ENCODE measurements around the gene PRADC1.
A peak's percentile ranks its signal among the peaks of the same experiment; 100 is the strongest.
"Not testable (repeated sequence)": the region's sequence is repeated elsewhere in the genome, so short reads cannot be mapped to it uniquely, and the experiment has no call there.

PRADC1 gene

GRCh38 chr2:73233154-73233931, at the start of gene PRADC1:
PRADC1 (minus strand) TSS chr2:73233239; CDS start chr2:73233160, 79 bp downstream.
- DNase-seq, result peak; percentile 97

- DNase-seq, result no peak
Measured at GRCh38 chr2:73281244-73281643, 48.2 kb upstream of the PRADC1 start.

- DNase-seq, result no peak
Measured at GRCh38 chr2:73279852-73280251, 46.8 kb upstream of the PRADC1 start.

- DNase-seq, result no peak
Measured at GRCh38 chr2:73272270-73272669, 39.2 kb upstream of the PRADC1 start.

- no peak for DNase-seq
Measured at GRCh38 chr2:73269686-73270465, 36.8 kb upstream of the PRADC1 start.

GRCh38 chr2:73268830-73269685, 36.0 kb upstream of the PRADC1 start:
- peak; percentile 88 for DNase-seq

GRCh38 chr2:73268366-73268829, 35.4 kb upstream of the PRADC1 start:
- DNase-seq, result peak; percentile 53

- DNase-seq, result no peak
Measured at GRCh38 chr2:73267008-73267407, 34.0 kb upstream of the PRADC1 start.

- DNase-seq, result no peak
Measured at GRCh38 chr2:73266061-73266901, 33.2 kb upstream of the PRADC1 start.

GRCh38 chr2:73265298-73266060, 32.4 kb upstream of the PRADC1 start:
- no peak for DNase-seq

GRCh38 chr2:73264783-73265182, 31.7 kb upstream of the PRADC1 start:
- DNase-seq, result no peak

- no peak for DNase-seq
Measured at GRCh38 chr2:73264332-73264606, 31.2 kb upstream of the PRADC1 start.

GRCh38 chr2:73263540-73264331, 30.7 kb upstream of the PRADC1 start:
- no peak for DNase-seq

- not testable (repeated sequence) for DNase-seq
Measured at GRCh38 chr2:73262691-73263429, 29.8 kb upstream of the PRADC1 start.

GRCh38 chr2:73262108-73262651, 29.1 kb upstream of the PRADC1 start:
- no peak for DNase-seq

GRCh38 chr2:73260338-73260984, 27.4 kb upstream of the PRADC1 start:
- DNase-seq, result no peak

GRCh38 chr2:73259704-73260337, 26.8 kb upstream of the PRADC1 start:
- DNase-seq, result no peak

- no peak for DNase-seq
Measured at GRCh38 chr2:73259276-73259675, 26.2 kb upstream of the PRADC1 start.

- DNase-seq, result no peak
Measured at GRCh38 chr2:73258913-73259215, 25.8 kb upstream of the PRADC1 start.
